ENCODE measurements around the gene SPATA6L. TPM values are rescaled to one million over a fixed set of nuclear protein-coding genes. Genes with fewer than 3 reads are reported as not detected.

SPATA6L gene
- total and polyA plus RNA-seq, 2 donors = 0.47 to 1.2 TPM

DNA sequence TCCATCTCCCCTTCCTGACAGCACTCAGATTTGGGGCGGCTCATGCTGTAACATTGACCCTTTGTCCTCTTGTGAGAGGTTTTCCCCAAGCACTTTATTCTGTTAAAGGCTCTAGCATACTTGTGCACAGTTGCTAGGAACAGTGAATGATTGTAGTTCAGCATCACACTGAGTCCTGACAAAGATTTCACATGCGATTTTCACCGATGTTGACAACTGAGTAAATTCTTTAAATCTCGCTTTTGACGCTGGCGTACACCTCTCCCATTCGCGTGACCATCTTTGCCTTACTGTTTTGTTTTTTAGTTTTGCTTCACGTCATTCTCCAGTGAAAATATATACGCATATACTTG, 13.9 kb upstream of the SPATA6L start:
- Histone ChIP-seq H3K27ac (ENCODE audit: low read depth in 1 of 2, low read length in 1 of 2) (peak overlapping the region; percentile 99 to 100), H3K4me1 (ENCODE audit: control insufficient read depth in 2 of 2, insufficient read depth in 2 of 2, low read length in 2 of 2) (no peaks in the 10 kb centered on the region), H3K36me3 (ENCODE audit: control insufficient read depth in 2 of 2, insufficient read depth in 2 of 2, low read length in 1 of 2) (peaks cover 5 to 9% of the 10 kb centered on the region in 2 donors), H3K27me3 (ENCODE audit: control insufficient read depth in 2 of 2, insufficient read depth in 1 of 2, low read length in 1 of 2) (no peaks in the 10 kb centered on the region), H3K9me3 (ENCODE audit: control insufficient read depth in 2 of 2, insufficient read depth in 1 of 2, low read length in 1 of 2) (no peaks in the 10 kb centered on the region), H3K4me3 (ENCODE audit: low read length in 2 of 2) (peak overlapping the region; percentile 56 to 93)
- 9% methylated on average over 10 of the region's 10 CpGs for WGBS
- peak in 1 of 9 donors; percentile 26 for DNase-seq (ENCODE audit: low read depth in 6 of 9, low spot score in 9 of 9)

DNA sequence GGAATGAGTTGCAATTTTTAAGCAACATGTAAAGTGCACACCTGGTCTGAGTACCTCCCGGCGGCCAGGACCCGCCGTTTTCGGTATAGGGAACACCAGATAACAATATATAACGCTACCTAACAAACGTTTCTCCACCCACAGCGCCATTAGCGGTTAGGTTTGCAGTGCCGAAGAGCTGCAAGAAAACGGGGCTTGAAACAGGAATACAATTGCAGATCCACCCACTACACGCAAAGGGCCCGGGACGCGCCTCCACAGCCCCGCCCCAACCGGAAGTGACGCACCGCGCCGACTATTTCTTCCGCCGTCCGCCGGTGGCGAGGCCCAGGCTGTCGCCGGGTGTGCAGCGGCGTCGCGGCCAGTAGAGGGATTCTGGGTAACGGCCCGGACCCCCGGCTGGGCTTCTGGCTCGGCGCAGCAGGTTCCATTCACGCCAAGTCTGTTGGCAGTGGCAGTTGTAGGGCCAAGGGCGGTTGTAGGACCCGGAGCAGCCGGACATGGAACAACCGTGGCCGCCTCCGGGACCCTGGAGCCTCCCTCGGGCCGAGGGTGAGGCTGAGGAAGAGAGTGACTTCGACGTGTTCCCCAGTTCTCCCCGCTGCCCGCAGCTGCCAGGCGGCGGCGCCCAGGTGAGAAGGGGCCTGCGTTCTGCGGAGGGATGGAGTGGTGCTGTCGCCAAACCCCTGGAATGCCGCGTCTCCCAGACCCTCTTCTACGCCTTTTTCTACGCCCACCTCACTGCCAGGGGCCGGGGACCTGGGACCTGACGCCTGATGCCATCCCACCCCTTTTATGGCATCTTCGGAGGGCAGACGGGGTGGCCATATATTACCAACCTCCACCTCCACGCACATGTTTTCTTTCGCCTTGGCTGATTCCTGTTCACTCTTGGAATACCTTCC, 13.2 kb upstream of the SPATA6L start, which contains the start of gene CDC37L1:
Gene CDC37L1, plus strand, starts transcription at position 302 of the 905 bp plus-strand sequence. Its CDS starts 199 bp downstream, at position 501.
- Histone ChIP-seq H3K4me1 (ENCODE audit: control insufficient read depth in 2 of 2, insufficient read depth in 2 of 2, low read length in 2 of 2) (no peaks in the 10 kb centered on the region), H3K27me3 (ENCODE audit: control insufficient read depth in 2 of 2, insufficient read depth in 1 of 2, low read length in 1 of 2) (no peaks in the 10 kb centered on the region), H3K36me3 (ENCODE audit: control insufficient read depth in 2 of 2, insufficient read depth in 2 of 2, low read length in 1 of 2) (peaks cover 0 to 3% of the 10 kb centered on the region in 2 donors), H3K9me3 (ENCODE audit: control insufficient read depth in 2 of 2, insufficient read depth in 1 of 2, low read length in 1 of 2) (no peaks in the 10 kb centered on the region), H3K27ac (ENCODE audit: low read depth in 1 of 2, low read length in 1 of 2) (peak within 1 kb of the TSS; percentile 99 to 100), H3K4me3 (ENCODE audit: low read length in 2 of 2) (peak within 1 kb of the TSS; percentile 56 to 93)
- DNase-seq (ENCODE audit: low read depth in 6 of 9, low spot score in 9 of 9) = peak; percentile 92 to 98 (median 95)
- under 1% methylated on average over 66 of the region's 66 CpGs for WGBS

DNA sequence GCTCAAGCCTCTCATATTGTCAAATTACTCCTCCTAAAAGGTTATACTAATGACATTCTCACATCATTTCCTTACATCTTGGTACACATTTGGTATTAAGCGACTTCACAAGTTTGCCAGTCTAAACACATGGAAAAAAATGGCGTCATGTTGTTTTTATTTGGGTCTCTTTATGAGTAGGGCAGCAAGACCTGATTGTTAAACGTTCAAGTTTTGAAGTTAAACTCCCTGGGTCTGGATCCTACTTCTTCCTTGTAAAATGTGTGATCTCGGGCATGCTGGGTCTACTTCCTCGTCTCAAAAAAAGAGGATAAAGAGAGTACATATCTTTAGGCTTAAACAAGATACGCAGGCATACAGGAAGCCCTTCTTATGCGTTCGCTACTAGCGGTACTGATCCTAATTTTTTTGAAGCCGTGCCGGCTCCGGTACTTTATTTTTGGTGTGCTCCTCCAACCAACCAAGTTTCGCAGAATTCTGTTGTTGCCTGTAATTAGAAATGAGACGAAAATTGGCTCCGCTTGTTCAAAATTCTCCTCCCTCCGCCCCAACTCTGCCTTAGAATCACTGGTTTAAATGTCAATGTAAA, 12.5 kb upstream of the SPATA6L start:
- DNase-seq (ENCODE audit: low read depth in 6 of 9, low spot score in 9 of 9) = peak in 8 of 9 donors; percentile 34 to 83 (median 53)
- 2% methylated on average over 16 of the region's 16 CpGs for WGBS
- Histone ChIP-seq H3K9me3 (ENCODE audit: control insufficient read depth in 2 of 2, insufficient read depth in 1 of 2, low read length in 1 of 2) (no peaks in the 10 kb centered on the region), H3K4me1 (ENCODE audit: control insufficient read depth in 2 of 2, insufficient read depth in 2 of 2, low read length in 2 of 2) (no peaks in the 10 kb centered on the region), H3K4me3 (ENCODE audit: low read length in 2 of 2) (peak overlapping the region; percentile 56 to 93), H3K27me3 (ENCODE audit: control insufficient read depth in 2 of 2, insufficient read depth in 1 of 2, low read length in 1 of 2) (no peaks in the 10 kb centered on the region), H3K36me3 (ENCODE audit: control insufficient read depth in 2 of 2, insufficient read depth in 2 of 2, low read length in 1 of 2) (peaks cover 0 to 3% of the 10 kb centered on the region in 2 donors), H3K27ac (ENCODE audit: low read depth in 1 of 2, low read length in 1 of 2) (peak overlapping the region; percentile 99 to 100)

DNA sequence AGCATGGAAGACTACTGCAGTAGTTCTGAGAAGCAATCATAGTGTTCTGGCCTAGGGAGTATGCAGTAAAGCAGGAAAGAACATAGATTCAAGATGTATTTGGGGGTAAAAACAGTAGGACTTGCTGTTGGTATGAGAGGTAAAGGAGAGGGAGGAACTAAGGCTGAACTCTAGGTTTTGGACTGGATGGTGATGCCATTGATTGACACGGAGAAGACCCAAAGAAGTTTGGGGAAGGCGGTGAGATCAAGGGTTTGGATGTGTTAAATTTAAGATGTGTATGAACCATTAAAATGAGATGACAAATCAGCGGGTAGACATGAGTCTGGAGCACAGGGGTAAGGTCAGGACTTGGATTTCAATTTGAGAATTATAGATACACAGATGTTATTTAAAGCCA, 11.1 kb upstream of the SPATA6L start:
- Histone ChIP-seq H3K9me3 (ENCODE audit: control insufficient read depth in 2 of 2, insufficient read depth in 1 of 2, low read length in 1 of 2) (no peaks in the 10 kb centered on the region), H3K27ac (ENCODE audit: low read depth in 1 of 2, low read length in 1 of 2) (no peak overlapping the region), H3K4me3 (ENCODE audit: low read length in 2 of 2) (no peak overlapping the region), H3K27me3 (ENCODE audit: control insufficient read depth in 2 of 2, insufficient read depth in 1 of 2, low read length in 1 of 2) (no peaks in the 10 kb centered on the region), H3K36me3 (ENCODE audit: control insufficient read depth in 2 of 2, insufficient read depth in 2 of 2, low read length in 1 of 2) (no peaks in the 10 kb centered on the region), H3K4me1 (ENCODE audit: control insufficient read depth in 2 of 2, insufficient read depth in 2 of 2, low read length in 2 of 2) (no peaks in the 10 kb centered on the region)
- WGBS = 94% methylated on average over 3 of the region's 3 CpGs
- no peak for DNase-seq (ENCODE audit: low read depth in 6 of 9, low spot score in 9 of 9)

DNA sequence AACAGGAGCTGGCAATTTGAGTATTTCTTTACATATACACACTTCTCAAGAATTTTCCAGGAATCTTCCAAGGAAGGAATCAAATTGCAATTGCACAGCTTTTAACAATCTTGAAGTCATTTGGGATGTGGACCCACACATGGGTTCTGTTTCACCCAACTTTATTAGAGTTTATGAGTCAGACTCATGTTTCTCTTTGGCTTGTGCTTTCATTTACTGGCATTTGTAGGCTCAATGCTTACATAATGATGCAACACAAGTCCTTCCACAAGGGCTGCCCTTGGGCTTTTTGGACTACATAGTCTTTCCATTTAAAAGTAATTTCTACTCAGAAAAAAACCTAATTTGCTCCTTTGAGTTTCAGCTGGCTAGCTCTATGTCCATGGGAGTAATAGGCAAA, 8.5 kb upstream of the SPATA6L start:
- Histone ChIP-seq H3K9me3 (ENCODE audit: control insufficient read depth in 2 of 2, insufficient read depth in 1 of 2, low read length in 1 of 2) (no peaks in the 10 kb centered on the region), H3K27me3 (ENCODE audit: control insufficient read depth in 2 of 2, insufficient read depth in 1 of 2, low read length in 1 of 2) (no peaks in the 10 kb centered on the region), H3K4me3 (ENCODE audit: low read length in 2 of 2) (no peak overlapping the region), H3K36me3 (ENCODE audit: control insufficient read depth in 2 of 2, insufficient read depth in 2 of 2, low read length in 1 of 2) (no peaks in the 10 kb centered on the region), H3K4me1 (ENCODE audit: control insufficient read depth in 2 of 2, insufficient read depth in 2 of 2, low read length in 2 of 2) (no peaks in the 10 kb centered on the region), H3K27ac (ENCODE audit: low read depth in 1 of 2, low read length in 1 of 2) (no peak overlapping the region)
- DNase-seq (ENCODE audit: low read depth in 6 of 9, low spot score in 9 of 9) = no peak

DNA sequence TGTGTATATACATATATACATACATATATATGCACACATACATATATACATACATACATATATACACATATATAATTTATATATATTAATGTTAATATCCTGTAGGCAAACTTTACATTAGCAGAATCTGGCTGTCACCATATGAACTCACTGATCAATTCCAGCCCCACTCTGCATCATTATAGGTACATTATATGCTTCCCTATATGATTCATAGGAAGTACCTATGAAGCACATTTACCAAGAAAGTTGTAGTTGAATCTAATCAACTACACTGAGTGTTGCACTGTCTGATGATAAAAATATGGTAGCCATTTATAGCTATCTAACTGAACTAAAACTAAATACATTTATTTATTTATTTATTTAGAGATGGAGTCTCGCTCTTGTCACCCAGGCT, 5.5 kb upstream of the SPATA6L start:
- Histone ChIP-seq H3K27ac (ENCODE audit: low read depth in 1 of 2, low read length in 1 of 2) (no peak overlapping the region), H3K36me3 (ENCODE audit: control insufficient read depth in 2 of 2, insufficient read depth in 2 of 2, low read length in 1 of 2) (no peaks in the 10 kb centered on the region), H3K9me3 (ENCODE audit: control insufficient read depth in 2 of 2, insufficient read depth in 1 of 2, low read length in 1 of 2) (no peaks in the 10 kb centered on the region), H3K27me3 (ENCODE audit: control insufficient read depth in 2 of 2, insufficient read depth in 1 of 2, low read length in 1 of 2) (peaks cover 0 to 9% of the 10 kb centered on the region in 2 donors), H3K4me3 (ENCODE audit: low read length in 2 of 2) (no peak overlapping the region), H3K4me1 (ENCODE audit: control insufficient read depth in 2 of 2, insufficient read depth in 2 of 2, low read length in 2 of 2) (peaks cover 7 to 10% of the 10 kb centered on the region in 2 donors)
- DNase-seq (ENCODE audit: low read depth in 6 of 9, low spot score in 9 of 9) = no peak
- 91% methylated on average over 1 of the region's 1 CpG for WGBS

DNA sequence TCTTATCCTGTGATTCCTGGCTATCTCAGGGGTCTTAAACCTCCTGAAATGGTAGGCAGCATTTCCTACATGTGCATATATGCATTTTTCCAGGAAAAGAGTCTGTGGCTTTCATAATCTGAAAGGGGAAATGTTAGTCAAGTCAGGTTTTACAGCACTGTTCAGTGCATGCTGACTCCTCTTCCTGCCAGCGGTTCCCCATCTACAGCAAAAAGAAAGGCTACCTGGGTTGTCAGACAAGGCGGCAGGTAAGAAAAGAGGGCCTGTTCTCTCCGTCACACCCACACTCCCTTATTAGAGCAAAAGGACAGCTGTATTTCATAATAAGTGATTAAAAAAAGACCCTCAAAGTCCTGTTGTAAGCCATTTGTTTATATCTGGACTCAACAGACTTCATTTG, 4.3 kb upstream of the SPATA6L start:
- peaks cover 12% of the 10 kb centered on the region in 2 donors for H3K4me1 ChIP-seq (ENCODE audit: control insufficient read depth in 2 of 2, insufficient read depth in 2 of 2, low read length in 2 of 2)
- no peak for DNase-seq (ENCODE audit: low read depth in 6 of 9, low spot score in 9 of 9)
- peaks cover 0 to 15% of the 10 kb centered on the region in 2 donors for H3K27me3 ChIP-seq (ENCODE audit: control insufficient read depth in 2 of 2, insufficient read depth in 1 of 2, low read length in 1 of 2)
- H3K4me3 ChIP-seq (ENCODE audit: low read length in 2 of 2) = no peak overlapping the region
- no peaks in the 10 kb centered on the region for H3K36me3 ChIP-seq (ENCODE audit: control insufficient read depth in 2 of 2, insufficient read depth in 2 of 2, low read length in 1 of 2)
- 72% methylated on average over 3 of the region's 3 CpGs for WGBS
- no peak overlapping the region for H3K27ac ChIP-seq (ENCODE audit: low read depth in 1 of 2, low read length in 1 of 2)
- H3K9me3 ChIP-seq (ENCODE audit: control insufficient read depth in 2 of 2, insufficient read depth in 1 of 2, low read length in 1 of 2) = no peaks in the 10 kb centered on the region

DNA sequence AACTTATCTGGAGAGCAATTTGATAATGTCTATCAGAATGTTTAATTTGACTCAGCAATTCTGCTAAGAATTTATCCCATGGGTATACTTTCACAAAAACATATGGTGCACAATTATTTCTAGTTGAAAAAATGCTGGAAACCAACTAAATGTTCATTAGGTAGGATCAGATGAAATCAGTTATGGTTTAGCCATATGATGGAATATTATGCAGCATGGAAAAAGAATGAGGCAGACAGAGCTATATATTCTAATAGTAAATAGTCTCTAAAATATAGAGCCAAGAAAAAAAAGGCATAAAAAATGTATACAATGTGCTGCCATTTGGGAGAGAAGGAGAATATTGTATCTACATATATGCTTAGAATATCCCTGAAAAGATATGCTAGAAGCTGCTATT, 3.6 kb upstream of the SPATA6L start:
- Histone ChIP-seq H3K4me1 (ENCODE audit: control insufficient read depth in 2 of 2, insufficient read depth in 2 of 2, low read length in 2 of 2) (peaks cover 12 to 14% of the 10 kb centered on the region in 2 donors), H3K36me3 (ENCODE audit: control insufficient read depth in 2 of 2, insufficient read depth in 2 of 2, low read length in 1 of 2) (no peaks in the 10 kb centered on the region), H3K27me3 (ENCODE audit: control insufficient read depth in 2 of 2, insufficient read depth in 1 of 2, low read length in 1 of 2) (peaks cover 0 to 19% of the 10 kb centered on the region in 2 donors), H3K27ac (ENCODE audit: low read depth in 1 of 2, low read length in 1 of 2) (no peak overlapping the region), H3K4me3 (ENCODE audit: low read length in 2 of 2) (no peak overlapping the region), H3K9me3 (ENCODE audit: control insufficient read depth in 2 of 2, insufficient read depth in 1 of 2, low read length in 1 of 2) (no peaks in the 10 kb centered on the region)
- DNase-seq (ENCODE audit: low read depth in 6 of 9, low spot score in 9 of 9) = no peak

DNA sequence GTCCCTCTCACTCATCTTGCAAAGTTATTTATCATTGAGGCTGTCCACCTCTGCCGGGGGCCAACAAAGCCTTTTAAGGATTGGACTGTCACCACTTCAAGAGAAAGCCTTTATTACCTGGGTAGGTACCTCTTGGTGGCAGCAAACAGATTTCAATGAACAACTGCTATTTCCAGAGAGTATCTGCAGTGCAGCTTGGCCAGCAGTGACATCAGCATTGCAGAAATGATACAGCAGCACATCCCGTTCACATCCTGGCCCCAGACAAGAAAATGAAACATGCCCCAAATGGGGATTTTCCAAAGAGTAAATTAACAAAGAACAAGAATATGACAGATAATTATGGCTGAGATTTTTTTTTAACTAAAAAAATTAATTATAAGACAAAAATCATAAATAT, 2.3 kb upstream of the SPATA6L start:
- H3K36me3 ChIP-seq (ENCODE audit: control insufficient read depth in 2 of 2, insufficient read depth in 2 of 2, low read length in 1 of 2) = no peaks in the 10 kb centered on the region
- no peak for DNase-seq (ENCODE audit: low read depth in 6 of 9, low spot score in 9 of 9)
- 91% methylated on average over 2 of the region's 2 CpGs for WGBS
- H3K4me1 ChIP-seq (ENCODE audit: control insufficient read depth in 2 of 2, insufficient read depth in 2 of 2, low read length in 2 of 2) = peaks cover 14 to 16% of the 10 kb centered on the region in 2 donors
- H3K27ac ChIP-seq (ENCODE audit: low read depth in 1 of 2, low read length in 1 of 2) = no peak overlapping the region
- no peaks in the 10 kb centered on the region for H3K9me3 ChIP-seq (ENCODE audit: control insufficient read depth in 2 of 2, insufficient read depth in 1 of 2, low read length in 1 of 2)
- H3K4me3 ChIP-seq (ENCODE audit: low read length in 2 of 2) = no peak overlapping the region
- peaks cover 0 to 19% of the 10 kb centered on the region in 2 donors for H3K27me3 ChIP-seq (ENCODE audit: control insufficient read depth in 2 of 2, insufficient read depth in 1 of 2, low read length in 1 of 2)

All from thymus (tissue), 11 donors.